A172 (cell line): ENCODE data around the gene MRPL45. TPM values are rescaled to one million over a fixed set of nuclear protein-coding genes. Genes with fewer than 3 reads are reported as not detected.

Experiments
- DNase-seq: peaks from one replicate; pipeline ENCODE4 v3.0.0-alpha.2; 2015; ENCODE audit warnings: low spot score
- total RNA-seq: library from RNA; depleted of rRNA; stranded (reverse); fragments of >200 nt; shearing (Covaris generic); gene quantifications from 2 replicates; pipeline ENCODE4 v1.2.3, GENCODE V29; 2014

Gene MRPL45
- total RNA-seq, 1 experiment from 2014 or later = 51.6 TPM

GRCh38 chr17:38325221-38325851 lies 28.4 kb downstream of the MRPL45 start:
- DNase-seq = no peak

GRCh38 chr17:38326996-38327792 lies 30.2 kb downstream of the MRPL45 start:
- DNase-seq = no peak

GRCh38 chr17:38327936-38328335 lies 31.0 kb downstream of the MRPL45 start:
- no peak for DNase-seq

GRCh38 chr17:38328620-38329019 lies 31.7 kb downstream of the MRPL45 start:
- no peak for DNase-seq

- DNase-seq = no peak
Observed at GRCh38 chr17:38329284-38329683, 32.3 kb downstream of the MRPL45 start.

- peak; percentile 10 for DNase-seq
Observed at GRCh38 chr17:38329808-38330730, 33.1 kb downstream of the MRPL45 start.

- DNase-seq = no peak
Observed at GRCh38 chr17:38330941-38331411, 34.0 kb downstream of the MRPL45 start.

- no peak for DNase-seq
Observed at GRCh38 chr17:38332735-38333134, 35.8 kb downstream of the MRPL45 start.

GRCh38 chr17:38333635-38334295 lies 36.8 kb downstream of the MRPL45 start:
- peak; percentile 14 for DNase-seq

- no peak for DNase-seq
Observed at GRCh38 chr17:38334480-38335364, 37.8 kb downstream of the MRPL45 start.

GRCh38 chr17:38336838-38337237 lies 39.9 kb downstream of the MRPL45 start:
- no peak for DNase-seq

- DNase-seq = no peak
Observed at GRCh38 chr17:38338053-38338452, 41.1 kb downstream of the MRPL45 start.

- no peak for DNase-seq
Observed at GRCh38 chr17:38338535-38338934, 41.6 kb downstream of the MRPL45 start.

- no peak for DNase-seq
Observed at GRCh38 chr17:38339891-38340290, 42.9 kb downstream of the MRPL45 start.

GRCh38 chr17:38341035-38341721 lies 44.2 kb downstream of the MRPL45 start:
- DNase-seq = peak; percentile 35

GRCh38 chr17:38342886-38343607 lies 46.1 kb downstream of the MRPL45 start:
- DNase-seq = no peak

GRCh38 chr17:38343608-38344419 lies 46.8 kb downstream of the MRPL45 start, which contains the start of gene GPR179:
Gene GPR179 (minus strand): TSS chr17:38343956. CDS start chr17:38343789, 167 bp downstream.
- no peak for DNase-seq

- no peak for DNase-seq
Observed at GRCh38 chr17:38344420-38344745, 47.4 kb downstream of the MRPL45 start.
